Breast epithelium (tissue), 3 donors: Measurements from ENCODE around the gene CLNK.

Experiments
- CTCF ChIP-seq, 3 donors: fragments of 450-650 bp; IDR thresholded peaks; one replicate each; pipeline ENCODE4 v1.5.1; 2016 to 2017; ENCODE audit warnings: antibody characterized with exemption in 3 of 3, mild to moderate bottlenecking in 3 of 3, moderate library complexity in 3 of 3
- POLR2A ChIP-seq: fragments of 450-650 bp; IDR thresholded peaks from one replicate; pipeline ENCODE4 v1.6.1; 2016; ENCODE audit warnings: antibody characterized with exemption, mild to moderate bottlenecking, moderate library complexity
- POLR2AphosphoS5 ChIP-seq, 3 donors: sonication (generic); formaldehyde crosslinking; IDR thresholded peaks; one replicate each; pipeline ENCODE4 v1.6.1; 2017; ENCODE audit warnings: antibody characterized with exemption in 3 of 3

DNA sequence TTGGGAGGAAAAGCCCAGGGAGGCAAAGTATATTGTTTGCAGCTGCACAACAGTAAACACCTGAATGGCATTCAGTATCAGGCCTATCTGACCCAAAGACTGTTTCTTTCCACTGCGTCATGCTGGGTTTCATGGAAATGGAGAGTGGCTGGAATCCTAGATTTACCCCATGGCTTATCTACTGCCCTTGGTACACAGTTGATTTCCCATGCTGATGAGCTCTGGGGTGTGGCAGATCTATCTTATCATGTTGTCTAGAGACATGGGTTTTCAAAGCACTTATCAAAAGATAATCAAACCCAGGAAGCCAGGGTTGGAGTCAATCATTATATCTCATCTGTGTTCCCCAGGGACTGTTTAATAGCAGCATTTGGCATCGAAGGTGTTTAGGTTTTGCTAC is 72.1 kb downstream of the CLNK start:
- no peak for TF ChIP-seq POLR2A
- no peak for TF ChIP-seq CTCF (IDR thresholded peaks at IDR 0.05)
- no peak for TF ChIP-seq POLR2AphosphoS5 (IDR thresholded peaks at IDR 0.05)
